Measurements from ENCODE around the gene CASK. TPM values are rescaled to one million over a fixed set of nuclear protein-coding genes. Genes with fewer than 3 reads are reported as not detected.

The CASK gene
- total and polyA plus RNA-seq, 9 of the 15 experiments (the other 6 are each of a cell fraction or from before 2014, with no cell fraction given), result 1.3 to 7.4 (median 5.2) TPM

GRCh38 chrX:41711021-41711667, 212.2 kb downstream of the CASK start:
- POLR2A ChIA-PET, result interaction anchor here (1.3 kb wide), 1 partner anchor 9 kb away, joined by 3 read pairs; no protein-coding TSS in a partner anchor
- Histone ChIP-seq H3K4me1 (replicated peaks in 1 of 2; ENCODE audit: control insufficient read depth in 2 of 2, insufficient read depth in 2 of 2, low read length in 2 of 2) (no peaks in the 10 kb centered on the region), H3K9me3 (replicated peaks; ENCODE audit: control insufficient read depth, insufficient read depth, low read depth, low read length) (no peaks in the 10 kb centered on the region), H3K9ac (ENCODE audit: insufficient read depth in 1 of 2, low read depth in 2 of 2, low read length in 2 of 2) (no peak overlapping the region), H3K79me2 (ENCODE audit: control insufficient read depth, insufficient read depth, low read length) (no peaks in the 10 kb centered on the region), H4K20me1 (replicated peaks; ENCODE audit: control insufficient read depth, insufficient read depth, low read length) (no peaks in the 10 kb centered on the region), H3K4me3 (no peak overlapping the region), H3K4me2 (ENCODE audit: insufficient read depth, low read length) (no peak overlapping the region), H3K9me1 (ENCODE audit: control insufficient read depth, insufficient read depth, low read length) (no peaks in the 10 kb centered on the region), H3K36me3 (ENCODE audit: control insufficient read depth, insufficient read depth, low read length) (no peaks in the 10 kb centered on the region), H3K27ac (ENCODE audit: extremely low read depth, low read depth, low read length) (no peak overlapping the region), H2AFZ (ENCODE audit: low read depth, low read length) (no peak overlapping the region), H3K27me3 (ENCODE audit: control insufficient read depth in 2 of 2, insufficient read depth in 2 of 2, low read length in 2 of 2) (no peaks in the 10 kb centered on the region)
- no peak for FAIRE-seq
- TF ChIP-seq ZNF224 (CRISPR knock-in tag; IDR thresholded peaks at IDR 0.05) (no peak), PBX2 (CRISPR knock-in tag; IDR thresholded peaks at IDR 0.05; ENCODE audit: low read depth) (no peak), PBX2 (tag; conservative IDR thresholded peaks at IDR 0.05; ENCODE audit: low read depth) (no peak), ZNF57 (CRISPR knock-in tag; IDR thresholded peaks at IDR 0.05) (no peak)
- TF ChIP-seq, protein P1, sequence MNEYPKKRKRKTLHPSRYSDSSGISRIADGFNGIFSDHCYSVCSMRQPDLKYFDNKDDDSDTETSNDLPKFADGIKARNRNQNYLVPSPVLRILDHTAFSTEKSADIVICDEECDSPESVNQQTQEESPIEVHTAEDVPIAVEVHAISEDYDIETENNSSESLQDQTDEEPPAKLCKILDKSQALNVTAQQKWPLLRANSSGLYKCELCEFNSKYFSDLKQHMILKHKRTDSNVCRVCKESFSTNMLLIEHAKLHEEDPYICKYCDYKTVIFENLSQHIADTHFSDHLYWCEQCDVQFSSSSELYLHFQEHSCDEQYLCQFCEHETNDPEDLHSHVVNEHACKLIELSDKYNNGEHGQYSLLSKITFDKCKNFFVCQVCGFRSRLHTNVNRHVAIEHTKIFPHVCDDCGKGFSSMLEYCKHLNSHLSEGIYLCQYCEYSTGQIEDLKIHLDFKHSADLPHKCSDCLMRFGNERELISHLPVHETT (CRISPR knock-in tag; conservative IDR thresholded peaks at IDR 0.05 in 1 of 2, IDR thresholded peaks at IDR 0.05 in 1 of 2), result no peak
- TF ChIP-seq, protein P2, sequence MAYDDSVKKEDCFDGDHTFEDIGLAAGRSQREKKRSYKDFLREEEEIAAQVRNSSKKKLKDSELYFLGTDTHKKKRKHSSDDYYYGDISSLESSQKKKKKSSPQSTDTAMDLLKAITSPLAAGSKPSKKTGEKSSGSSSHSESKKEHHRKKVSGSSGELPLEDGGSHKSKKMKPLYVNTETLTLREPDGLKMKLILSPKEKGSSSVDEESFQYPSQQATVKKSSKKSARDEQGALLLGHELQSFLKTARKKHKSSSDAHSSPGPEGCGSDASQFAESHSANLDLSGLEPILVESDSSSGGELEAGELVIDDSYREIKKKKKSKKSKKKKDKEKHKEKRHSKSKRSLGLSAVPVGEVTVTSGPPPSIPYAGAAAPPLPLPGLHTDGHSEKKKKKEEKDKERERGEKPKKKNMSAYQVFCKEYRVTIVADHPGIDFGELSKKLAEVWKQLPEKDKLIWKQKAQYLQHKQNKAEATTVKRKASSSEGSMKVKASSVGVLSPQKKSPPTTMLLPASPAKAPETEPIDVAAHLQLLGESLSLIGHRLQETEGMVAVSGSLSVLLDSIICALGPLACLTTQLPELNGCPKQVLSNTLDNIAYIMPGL (CRISPR knock-in tag; IDR thresholded peaks at IDR 0.05), result no peak
- CTCF ChIA-PET (ENCODE audit: low intra/inter-chr PET ratio), result no interaction called here
- no peak for DNase-seq (ENCODE audit: extremely low read depth in 1 of 4, low spot score in 3 of 4)
- in situ Hi-C loops (cut with MboI), result no loop called here
- intact Hi-C loops (cut with micrococcal nuclease), result no loop called here
- whole genome bisulfite sequencing (ENCODE audit: insufficient coverage, low coverage, missing lambda C conversion rate), result 21% methylated on average over 5 of the region's 5 CpGs
- no peak for ATAC-seq
- BruUV-seq (replicated peaks), result no TSS peak
